Heart left ventricle (tissue), 16 donors: Measurements from ENCODE around the gene COMMD4. TPM values are rescaled to one million over a fixed set of nuclear protein-coding genes. Genes with fewer than 3 reads are reported as not detected.

Experiments used
- ATAC-seq, 4 donors: fragments of 200-7000 bp; cut with Tn5 transposase; one replicate each; pipeline ENCODE4 v1.9.1; 2020 to 2022; ENCODE audit warnings: moderate library complexity in 4 of 4, mild to moderate bottlenecking in 3 of 4, moderate number of reproducible peaks in 1 of 4
- DNase-seq, 5 donors: peaks; one replicate each; pipeline ENCODE4 v3.0.0-alpha.2; 2020
- H3K27ac ChIP-seq, 12 donors: fragments of 200-600 bp; sonication (generic) in 4 of 12; one replicate each; pipeline versions ENCODE4 v1.5.0 to v1.8.0; 2016 to 2022; ENCODE audit warnings: mild to moderate bottlenecking in 2 of 12
- H3K27me3 ChIP-seq, 9 donors: fragments of 200-600 bp; sonication (generic) in 2 of 9; one replicate each; pipeline versions ENCODE4 v1.5.1 to v1.8.0; 2016 to 2022; ENCODE audit warnings: mild to moderate bottlenecking in 3 of 9
- H3K36me3 ChIP-seq, 9 donors: fragments of 200-600 bp; sonication (generic) in 2 of 9; one replicate each; pipeline versions ENCODE4 v1.5.0 to v1.8.0; 2018 to 2022; ENCODE audit warnings: mild to moderate bottlenecking in 2 of 9
- H3K4me1 ChIP-seq, 12 donors: fragments of 200-600 bp; sonication (generic) in 4 of 12; one replicate each; pipeline versions ENCODE4 v1.5.0 to v1.8.0; 2016 to 2022; ENCODE audit warnings: mild to moderate bottlenecking in 3 of 12
- H3K4me3 ChIP-seq, 12 donors: fragments of 200-600 bp; sonication (generic) in 4 of 12; one replicate each; pipeline versions ENCODE4 v1.5.0 to v1.8.0; 2017 to 2022; ENCODE audit warnings: mild to moderate bottlenecking in 9 of 12, moderate library complexity in 4 of 12
- H3K9me3 ChIP-seq, 12 donors: fragments of 200-600 bp; sonication (generic) in 4 of 12; one replicate each; pipeline versions ENCODE4 v1.5.0 to v1.8.0; 2016 to 2022; ENCODE audit warnings: mild to moderate bottlenecking in 1 of 12
- POLR2A ChIP-seq, 2 donors: fragments of 450-650 bp; IDR thresholded peaks; one replicate each; pipeline ENCODE4 v1.6.1; 2017; ENCODE audit warnings: antibody characterized with exemption in 2 of 2, mild to moderate bottlenecking in 2 of 2, moderate library complexity in 2 of 2
- WGBS, 4 donors: extraction: QIAGEN DNeasy Blood & Tissue Kit in 2 of 4; methylation state at CpG; one replicate each; pipeline versions ENCODE4 v1.1.5 to v1.1.7; 2013 to 2018; 5-methylcytosine and 5-hydroxymethylcytosine counted together
- intact Hi-C, 10 donors: fragments of 100-400 bp; cut with DNase I; formaldehyde crosslinking; loops; one replicate each; pipeline versions ENCODE4 v1.11.1 to v1.14.2; 2022
- polyA plus RNA-seq, 2 donors: library from polyadenylated mRNA; stranded (reverse); fragments of 200-250 nt; gene quantifications; one replicate each; pipeline ENCODE4 v1.2.3, GENCODE V29; 2013
- total RNA-seq, 9 donors: library from RNA; depleted of rRNA in 2 of 9; stranded (reverse); fragments of >200 nt in 2 of 9; fragmentation: NEBNext Ultra II Directional in 3 of 9; extraction: Animal tissue kit (Norgen Biotek cat#: 25700) in 3 of 9; gene quantifications; one replicate each; pipeline versions ENCODE4 v1.1.0 to v1.2.4, GENCODE V29; 2016 to 2023
- TF ChIP-seq, protein P1 (sequence below), 12 donors: fragments of 200-600 bp; sonication (generic) in 4 of 12; IDR thresholded peaks; one replicate each; pipeline versions ENCODE4 v1.5.0 to v1.8.0; 2018 to 2022; ENCODE audit warnings: antibody characterized with exemption in 12 of 12, mild to moderate bottlenecking in 5 of 12
- donor health status: ischemic (EF 13 %, LVEDD 7.1; RV severe dilation, severe dysfunction).
- donor health status: healthy with polysubstance abuse.
- donor health status: DM: no; HTN: yes; CAD: no.
- donor health status: DM: no; HTN: no; CAD: no.
- donor health status: ischemic (EF 25% LVEDD 6.9; RV normal size, moderate dysfunction).
- donor health status: ischemic (EF 25% LVEDD 5.7; RV mildly dilated, moderate dysfunction).
- donor health status: healthy.
- donor health status: DM: yes; HTN: yes; CAD: no.
- donor health status: ischemic (EF 35%, LVEDD 5.7; RV mildly dilated, moderate dysfunction).
- donor health status: nonischemic (EF 11% LVEDD 7.7; RV severe dilation, severe dysfunction).
- donor health status: DM: yes; HTN: yes; CAD: no.
- donor health status: PGD.
- donor health status: ischemic (EF 29% LVEDD 5.4; RV normal size, mild dysfunction).
- donor health status: nonischemic (EF 23%, LVEDD 6.1; RV moderate dilation, normal function).

The COMMD4 gene
- total and polyA plus RNA-seq, 11 donors = 23.9 to 66.9 (median 37.6) TPM

DNA sequence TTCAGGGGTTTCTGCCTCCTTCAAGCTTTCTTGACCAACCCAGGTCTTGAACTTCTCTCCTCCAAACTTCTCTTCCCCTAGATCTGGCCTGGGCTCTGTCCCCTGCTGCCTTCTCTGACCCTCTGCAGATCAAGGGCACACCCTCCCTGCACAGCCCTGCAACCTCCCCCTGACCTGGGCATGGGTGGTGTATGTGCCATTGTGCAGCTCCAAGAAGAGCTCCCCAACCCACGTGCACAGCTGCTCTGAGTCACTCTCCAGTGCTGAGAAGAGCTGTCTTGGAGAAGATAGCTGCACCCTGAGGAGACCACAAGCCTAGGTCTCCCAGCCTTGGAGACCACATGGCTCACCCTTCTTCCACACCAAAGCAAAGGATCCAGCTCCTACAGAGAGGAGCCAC, 24.5 kb downstream of the COMMD4 start:
- no peaks in the 10 kb centered on the region for H3K9me3 ChIP-seq
- H3K27ac ChIP-seq = no peak overlapping the region
- ATAC-seq = no peak
- H3K27me3 ChIP-seq = no peaks in the 10 kb centered on the region
- no peaks in the 10 kb centered on the region for H3K4me1 ChIP-seq
- TF ChIP-seq, protein P1, sequence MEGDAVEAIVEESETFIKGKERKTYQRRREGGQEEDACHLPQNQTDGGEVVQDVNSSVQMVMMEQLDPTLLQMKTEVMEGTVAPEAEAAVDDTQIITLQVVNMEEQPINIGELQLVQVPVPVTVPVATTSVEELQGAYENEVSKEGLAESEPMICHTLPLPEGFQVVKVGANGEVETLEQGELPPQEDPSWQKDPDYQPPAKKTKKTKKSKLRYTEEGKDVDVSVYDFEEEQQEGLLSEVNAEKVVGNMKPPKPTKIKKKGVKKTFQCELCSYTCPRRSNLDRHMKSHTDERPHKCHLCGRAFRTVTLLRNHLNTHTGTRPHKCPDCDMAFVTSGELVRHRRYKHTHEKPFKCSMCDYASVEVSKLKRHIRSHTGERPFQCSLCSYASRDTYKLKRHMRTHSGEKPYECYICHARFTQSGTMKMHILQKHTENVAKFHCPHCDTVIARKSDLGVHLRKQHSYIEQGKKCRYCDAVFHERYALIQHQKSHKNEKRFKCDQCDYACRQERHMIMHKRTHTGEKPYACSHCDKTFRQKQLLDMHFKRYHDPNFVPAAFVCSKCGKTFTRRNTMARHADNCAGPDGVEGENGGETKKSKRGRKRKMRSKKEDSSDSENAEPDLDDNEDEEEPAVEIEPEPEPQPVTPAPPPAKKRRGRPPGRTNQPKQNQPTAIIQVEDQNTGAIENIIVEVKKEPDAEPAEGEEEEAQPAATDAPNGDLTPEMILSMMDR (IDR thresholded peaks at IDR 0.05) = no peak
- no peak for TF ChIP-seq POLR2A (IDR thresholded peaks at IDR 0.05)
- 17 to 91% (median 80%) methylated on average over 1 of the region's 1 CpG for WGBS, 4 donors
- H3K4me3 ChIP-seq = no peak overlapping the region
- intact Hi-C loops = loop anchor here in 6 of 10 donors (10.0 kb wide), 3 partner anchors 284 to 324 kb away; partner anchors contain the start of genes IMP3 (in 1 of the 6) and SNX33 (in 1 of the 6)
- peaks cover 0 to 99% (median 92%) of the 10 kb centered on the region in 9 donors for H3K36me3 ChIP-seq
- no peak for DNase-seq

DNA sequence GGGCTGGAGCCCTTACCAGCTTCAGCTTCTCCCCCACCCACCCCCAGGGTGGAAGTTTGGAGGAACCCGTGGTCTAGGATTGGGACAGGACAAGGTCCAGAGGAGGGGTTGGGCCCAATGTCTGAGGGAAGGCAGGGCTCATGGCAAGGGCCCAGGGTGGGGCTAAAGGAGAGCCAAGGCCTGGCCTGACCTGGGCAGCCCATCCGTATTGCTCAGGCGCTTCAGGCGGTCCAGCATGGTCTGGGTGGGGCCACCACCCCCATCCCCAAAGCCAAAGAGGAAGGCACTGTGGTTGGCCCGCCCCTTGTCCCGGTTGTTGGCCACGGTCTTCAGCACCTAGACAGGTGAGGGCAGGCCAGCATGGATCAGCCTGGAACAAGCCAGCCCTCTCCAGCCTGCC, 25.0 kb downstream of the COMMD4 start:
- intact Hi-C loops = loop anchor here in 6 of 10 donors (10.0 kb wide), 3 partner anchors 284 to 324 kb away; partner anchors contain the start of genes IMP3 (in 1 of the 6) and SNX33 (in 1 of the 6)
- Histone ChIP-seq H3K4me1 (no peaks in the 10 kb centered on the region), H3K27ac (no peak overlapping the region), H3K27me3 (no peaks in the 10 kb centered on the region), H3K4me3 (no peak overlapping the region), H3K36me3 (peaks cover 0 to 100% (median 93%) of the 10 kb centered on the region in 9 donors), H3K9me3 (no peaks in the 10 kb centered on the region)
- DNase-seq = no peak
- TF ChIP-seq, protein P1 (IDR thresholded peaks at IDR 0.05) = no peak
- no peak for TF ChIP-seq POLR2A (IDR thresholded peaks at IDR 0.05)
- ATAC-seq = no peak
- 81 to 95% (median 92%) methylated on average over 4 to 7 of the region's 7 CpGs; no CpG with 5 or more reads in 1 of the 4 donors for WGBS, 4 donors

DNA sequence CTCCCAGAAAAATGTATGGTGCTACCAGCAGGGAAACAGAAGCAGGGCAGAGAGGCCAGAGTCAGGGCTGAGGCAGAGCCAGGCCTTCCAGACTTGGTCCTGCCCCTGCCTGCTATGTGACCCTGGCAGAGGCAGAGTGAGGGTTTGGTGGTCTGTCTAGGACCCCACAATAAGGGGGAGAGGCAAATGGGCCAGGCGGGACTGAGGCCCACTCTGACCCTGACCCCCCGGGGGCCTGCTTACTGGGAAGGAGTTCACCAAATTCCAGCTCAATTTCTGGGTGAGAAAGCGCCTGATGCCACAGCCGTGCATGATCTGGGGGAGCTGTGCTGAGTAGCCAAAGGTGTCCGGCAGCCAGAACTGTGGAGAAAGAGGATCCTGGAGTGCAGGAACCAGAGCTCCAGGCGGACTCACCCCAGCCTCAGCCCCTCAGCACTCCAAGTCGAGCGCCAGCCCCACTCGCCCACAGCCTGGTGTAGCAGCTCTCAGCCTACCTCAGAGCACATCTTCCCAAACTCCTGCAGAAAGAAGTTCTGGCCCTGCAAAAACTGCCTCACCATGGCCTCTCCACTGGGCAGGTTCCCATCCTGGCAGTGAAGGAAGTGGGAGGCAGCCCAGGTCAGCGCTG, 25.6 kb downstream of the COMMD4 start:
- ATAC-seq = no peak
- DNase-seq = no peak
- TF ChIP-seq, protein P1 (IDR thresholded peaks at IDR 0.05) = no peak
- TF ChIP-seq POLR2A (IDR thresholded peaks at IDR 0.05) = no peak
- no peak overlapping the region for H3K4me3 ChIP-seq
- intact Hi-C loops = loop anchor here in 6 of 10 donors (10.0 kb wide), 3 partner anchors 283 to 323 kb away; partner anchors contain the start of genes IMP3 (in 1 of the 6) and SNX33 (in 1 of the 6)
- no peaks in the 10 kb centered on the region for H3K27me3 ChIP-seq
- peaks cover 0 to 100% (median 93%) of the 10 kb centered on the region in 9 donors for H3K36me3 ChIP-seq
- H3K27ac ChIP-seq = no peak overlapping the region
- H3K9me3 ChIP-seq = no peaks in the 10 kb centered on the region
- 85 to 97% (median 95%) methylated on average over 9 to 10 of the region's 10 CpGs for WGBS, 4 donors
- H3K4me1 ChIP-seq = no peaks in the 10 kb centered on the region

DNA sequence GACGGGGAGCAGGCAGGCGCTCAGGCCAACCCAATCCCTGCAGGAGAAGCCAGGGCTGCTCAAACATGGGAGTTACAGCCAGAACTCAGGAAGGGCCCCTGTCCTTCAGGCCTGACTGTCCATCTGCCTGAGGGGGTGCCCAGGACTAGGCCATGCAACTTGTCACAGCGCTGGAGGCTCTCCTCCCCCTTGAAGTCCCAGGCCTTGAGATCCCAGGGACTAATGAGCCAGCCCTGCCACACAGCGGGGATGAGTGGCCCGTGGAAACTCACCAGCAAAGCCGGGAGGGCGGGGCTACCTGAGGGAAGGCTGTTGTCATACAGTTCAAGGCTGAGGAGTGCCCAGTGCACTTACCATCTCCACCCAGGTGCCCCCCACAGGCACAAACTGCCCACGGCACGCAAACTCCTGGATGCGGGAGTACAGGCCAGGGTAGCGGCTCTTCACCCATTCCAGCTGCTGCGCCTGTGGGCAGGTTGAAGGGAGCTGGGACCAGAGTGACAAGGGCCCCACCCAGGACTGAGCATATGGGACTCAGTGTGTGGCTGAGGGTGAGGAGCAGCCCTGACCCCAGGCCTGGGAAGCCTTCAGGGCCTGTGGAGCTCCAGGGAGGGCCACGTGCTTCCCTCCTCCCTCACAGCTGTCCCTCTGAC, 26.3 kb downstream of the COMMD4 start:
- no peaks in the 10 kb centered on the region for H3K27me3 ChIP-seq
- ATAC-seq = no peak
- TF ChIP-seq POLR2A (IDR thresholded peaks at IDR 0.05) = no peak
- TF ChIP-seq, protein P1 (IDR thresholded peaks at IDR 0.05) = no peak
- H3K9me3 ChIP-seq = no peaks in the 10 kb centered on the region
- H3K36me3 ChIP-seq = peaks cover 0 to 99% (median 94%) of the 10 kb centered on the region in 9 donors
- no peak for DNase-seq
- peaks cover 0 to 3% (median under 1%) of the 10 kb centered on the region in 12 donors for H3K4me1 ChIP-seq
- 84 to 94% (median 92%) methylated on average over 5 to 13 of the region's 13 CpGs for WGBS, 4 donors
- no peak overlapping the region for H3K4me3 ChIP-seq
- no peak overlapping the region for H3K27ac ChIP-seq
- intact Hi-C loops = loop anchor here in 6 of 10 donors (10.0 kb wide), 3 partner anchors 283 to 323 kb away; partner anchors contain the start of genes IMP3 (in 1 of the 6) and SNX33 (in 1 of the 6)
